Measurements from ENCODE around the gene PARD3B.

Gene PARD3B

DNA sequence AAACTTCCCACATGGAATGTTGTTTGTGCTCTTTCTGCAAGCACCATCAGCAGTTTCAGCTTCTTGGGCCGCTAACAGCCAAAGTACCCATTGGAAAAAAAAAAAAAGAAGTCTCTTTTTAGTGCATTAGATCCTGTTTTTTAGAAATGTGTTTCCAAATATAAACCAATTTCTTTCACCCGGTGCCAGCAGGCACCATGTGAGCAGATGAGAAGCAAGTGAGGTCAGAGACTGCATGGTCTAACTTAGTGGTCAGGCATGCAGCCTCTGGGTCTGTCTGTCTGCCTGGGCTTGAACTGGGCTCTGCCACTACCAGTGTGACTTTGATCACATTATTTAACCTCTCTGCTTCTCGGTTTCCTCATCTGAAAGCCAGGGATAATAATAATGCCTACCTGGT is 1061.9 kb downstream of the PARD3B start:
- no peak for DNase-seq

DNA sequence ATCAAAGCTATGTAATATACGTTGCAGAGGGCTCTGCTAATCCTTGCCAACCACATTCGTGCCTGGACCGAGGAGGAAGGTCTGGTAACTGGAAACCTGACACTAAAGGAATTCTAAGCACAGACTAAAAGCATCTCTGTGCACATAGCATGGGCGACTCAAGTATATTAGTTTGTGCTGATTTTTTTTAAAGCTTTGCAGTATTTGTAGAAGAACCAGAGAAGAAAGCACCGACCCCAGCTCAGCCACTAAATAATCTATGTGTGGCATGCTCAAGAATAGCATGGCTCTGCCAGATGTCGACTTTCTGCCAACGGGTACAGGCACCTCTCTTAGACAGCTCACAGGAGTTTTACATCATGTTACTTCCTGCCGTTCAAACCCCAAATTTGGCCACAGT is 1063.8 kb downstream of the PARD3B start:
- DNase-seq: no peak

DNA sequence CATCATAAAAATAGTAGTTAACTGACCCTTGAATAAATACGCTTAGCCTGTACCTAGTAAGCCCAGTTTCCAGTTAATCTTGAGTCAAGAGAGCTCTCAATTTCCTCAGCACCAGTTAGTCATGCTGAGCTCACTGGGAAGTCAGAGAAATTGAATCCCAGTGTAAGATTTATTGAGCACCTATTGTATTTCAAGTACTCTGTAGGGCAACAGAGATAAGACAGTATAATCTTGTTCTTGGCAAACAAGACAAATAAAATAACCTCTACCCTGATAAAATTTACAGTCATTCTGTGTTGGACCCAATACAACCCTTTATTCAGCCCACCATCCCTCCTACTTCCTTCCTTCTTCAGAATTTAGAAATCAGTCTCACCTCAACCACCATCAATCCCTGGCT is 1065.2 kb downstream of the PARD3B start:
- DNase-seq: no peak

DNA sequence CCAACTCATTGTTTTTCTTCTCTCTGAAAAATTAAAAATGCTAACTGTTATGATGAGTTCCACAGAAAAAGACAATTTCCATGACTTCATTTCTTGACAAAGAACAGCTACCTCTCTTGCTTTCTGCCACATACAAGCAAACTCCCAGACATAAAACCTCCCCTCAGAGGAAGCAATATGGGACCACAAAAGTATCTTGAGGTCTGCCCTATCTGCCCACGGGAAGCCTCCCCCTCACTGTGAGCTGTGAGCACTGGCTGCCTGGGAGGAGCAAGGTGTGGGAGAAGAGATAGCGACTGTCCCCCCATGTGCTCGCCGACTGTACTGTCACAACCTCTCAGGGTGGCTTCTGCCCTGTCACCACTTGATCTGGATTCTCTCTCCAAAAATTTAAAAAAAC is 1067.4 kb downstream of the PARD3B start:
- DNase-seq: no peak

DNA sequence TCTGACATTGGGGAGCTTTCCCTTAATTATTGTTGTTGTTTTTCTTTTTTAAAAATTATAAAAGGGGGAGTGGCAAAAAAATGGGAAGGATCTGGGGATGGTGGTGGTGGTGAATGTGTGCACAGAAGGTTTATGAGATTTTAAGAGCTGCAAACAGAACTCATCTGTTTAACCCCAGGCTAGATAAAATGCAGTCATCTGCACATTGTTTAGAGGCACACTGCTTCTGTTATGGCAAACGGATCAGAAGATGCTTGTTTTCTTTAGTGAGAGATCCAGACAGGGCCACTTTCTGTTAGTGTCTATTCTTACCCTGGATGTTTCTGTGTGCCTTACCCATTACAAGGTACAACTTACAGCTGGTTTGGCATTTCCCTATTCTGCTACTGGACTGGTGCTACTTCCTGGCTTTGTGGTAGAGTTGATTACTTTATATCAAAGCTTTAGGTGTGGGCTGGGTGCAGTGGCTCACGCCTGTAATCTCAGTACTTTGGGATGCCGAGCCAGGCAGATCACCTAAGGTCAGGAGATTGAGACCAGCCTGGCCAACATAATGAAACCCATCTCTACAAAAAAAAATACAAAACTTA is 1068.8 kb downstream of the PARD3B start:
- no peak for DNase-seq

DNA sequence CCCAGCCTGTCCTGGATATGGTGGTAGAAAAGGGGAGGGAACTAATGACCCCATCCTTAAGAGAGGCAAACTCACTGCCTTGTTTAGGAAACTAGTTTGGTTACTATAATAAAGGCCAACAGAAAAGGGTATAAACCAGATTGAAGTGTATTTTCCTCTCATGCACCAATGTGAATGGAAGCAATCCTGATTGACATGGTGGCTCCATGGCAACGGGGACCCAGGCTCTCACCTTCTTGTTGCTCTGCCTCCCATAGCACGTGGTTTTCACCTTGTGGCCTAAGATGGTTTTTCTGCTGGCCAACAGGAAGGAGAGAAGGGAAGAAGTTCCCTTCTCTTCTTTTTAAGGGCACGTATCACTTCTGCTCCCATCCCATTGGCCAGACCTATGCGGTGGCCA is 1069.7 kb downstream of the PARD3B start:
- no peak for DNase-seq

DNA sequence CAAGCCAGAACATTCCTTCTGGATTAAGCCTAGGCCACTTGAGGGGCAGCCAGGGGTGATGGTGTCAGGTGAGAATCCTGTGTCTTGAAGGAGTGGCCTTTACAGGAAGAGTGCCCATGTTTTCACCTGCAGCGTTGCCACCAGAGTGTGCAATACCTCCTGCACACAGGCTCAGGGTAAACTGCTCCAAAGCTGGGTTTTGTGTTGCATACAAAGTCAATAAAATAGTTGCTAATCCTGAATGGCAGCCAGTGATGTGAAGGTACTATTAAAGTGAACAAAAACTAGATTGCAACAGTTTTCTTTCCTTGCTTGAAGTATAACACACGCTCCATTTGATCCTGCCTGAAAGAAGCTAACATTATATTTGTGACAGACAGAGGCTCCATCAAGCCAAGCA is 1072.6 kb downstream of the PARD3B start:
- DNase-seq: no peak

DNA sequence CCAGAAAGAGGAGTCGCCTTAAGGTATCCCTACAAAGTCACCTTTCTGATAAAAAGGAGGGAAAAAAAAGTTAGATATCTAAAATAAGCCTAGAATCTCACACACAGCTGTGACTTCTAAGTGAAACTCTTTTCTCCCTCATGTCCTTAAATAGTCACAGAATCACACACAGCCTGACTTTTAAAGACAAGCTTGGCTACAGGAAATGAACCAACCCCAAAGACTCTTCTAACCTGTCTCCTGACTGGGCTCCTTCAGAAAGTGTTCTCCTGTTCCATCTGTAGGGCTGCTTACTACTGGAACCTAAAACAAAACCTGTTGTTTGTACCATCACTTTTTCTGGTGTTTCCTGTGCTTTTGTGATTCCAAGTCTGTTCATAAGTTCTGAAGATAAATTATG is 1074.3 kb downstream of the PARD3B start:
- DNase-seq: no peak

DNA sequence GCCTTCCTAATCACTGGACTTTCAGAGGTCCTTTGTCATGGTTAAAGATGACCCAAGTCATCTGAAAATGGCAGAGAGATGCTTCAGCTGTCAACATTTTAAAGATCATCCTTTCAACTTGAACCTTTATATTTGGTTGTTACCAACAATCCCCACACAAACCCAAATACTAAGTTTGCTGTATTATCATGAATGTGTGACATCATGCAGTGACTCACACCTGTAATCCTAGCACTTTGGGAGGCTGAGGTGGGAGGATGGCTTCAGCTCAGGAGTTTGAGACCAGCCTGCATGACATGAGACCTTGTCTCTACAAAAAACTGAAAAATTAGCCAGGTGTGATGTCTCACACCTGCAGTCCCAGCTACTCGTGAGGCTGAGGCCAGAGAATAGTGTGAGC is 1081.8 kb downstream of the PARD3B start:
- no peak for DNase-seq

DNA sequence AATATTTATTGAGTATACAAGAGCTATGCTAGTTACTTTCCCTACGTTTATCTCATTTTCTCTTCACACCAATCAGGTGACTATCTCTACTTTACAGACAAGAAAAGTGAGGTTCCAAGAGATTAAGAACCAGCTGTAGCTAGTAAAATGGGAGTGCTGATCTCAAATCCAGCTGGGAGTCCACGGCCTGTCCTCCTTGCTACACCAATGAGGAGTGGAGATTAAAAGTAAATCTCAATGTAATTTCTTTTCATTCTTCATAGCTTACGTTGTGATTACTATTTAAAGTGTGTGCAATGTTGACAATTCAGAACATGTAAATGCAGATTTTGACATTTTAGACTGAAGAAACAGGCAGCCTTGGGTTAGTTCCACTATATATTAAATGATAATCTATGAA is 1083.1 kb downstream of the PARD3B start:
- no peak for DNase-seq

DNA sequence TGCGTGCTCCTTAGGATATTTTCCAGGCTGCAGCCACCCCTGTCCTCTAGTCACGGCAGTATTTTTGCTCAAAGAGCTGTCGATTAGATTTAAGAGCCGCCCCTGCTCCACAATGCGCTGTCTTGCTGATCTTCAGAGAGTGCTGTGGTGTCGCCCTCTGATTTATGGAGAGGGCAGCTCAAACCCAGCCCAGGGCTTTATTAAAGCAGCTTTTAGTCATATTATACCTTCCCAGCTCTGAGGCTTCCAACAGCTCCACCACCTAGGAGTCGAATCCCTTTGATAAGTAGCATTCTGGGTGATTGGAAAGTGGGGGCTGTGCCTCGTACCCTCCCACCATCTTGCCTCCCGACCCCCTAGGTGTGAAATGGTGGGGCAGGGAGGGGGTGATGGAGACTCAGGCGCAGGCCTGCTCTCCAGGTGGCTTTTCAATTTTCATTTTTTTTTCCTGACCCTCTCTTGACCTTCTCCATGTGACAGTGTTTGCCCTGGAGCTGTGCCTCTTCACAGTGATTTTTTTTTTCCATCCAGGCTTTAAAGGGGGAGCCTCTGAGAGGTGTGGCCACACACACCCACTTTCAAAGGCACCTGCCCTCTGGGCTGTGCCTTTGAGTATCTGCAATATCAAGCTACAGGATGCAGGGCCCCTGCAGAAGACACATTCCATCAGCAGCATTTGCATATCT is 1084.0 kb downstream of the PARD3B start:
- DNase-seq: no peak

DNA sequence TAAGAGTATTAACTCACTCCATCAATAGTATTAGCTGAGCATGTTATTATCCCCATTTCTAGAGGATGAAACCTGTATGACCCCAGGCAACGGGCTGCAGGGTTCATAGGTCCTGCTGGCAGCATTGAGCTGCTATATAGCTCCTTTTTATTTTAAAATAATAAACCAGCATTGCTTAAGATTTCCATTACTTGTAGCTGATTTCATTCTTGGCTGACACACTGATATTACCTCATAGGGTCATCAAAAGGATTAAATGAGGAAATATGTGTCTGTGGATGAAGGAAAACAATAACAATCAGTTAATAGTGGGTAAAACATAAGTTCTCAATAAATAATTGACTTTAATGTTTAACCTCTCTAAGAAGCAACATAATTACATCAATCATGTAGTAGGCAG is 1088.7 kb downstream of the PARD3B start:
- no peak for DNase-seq

DNA sequence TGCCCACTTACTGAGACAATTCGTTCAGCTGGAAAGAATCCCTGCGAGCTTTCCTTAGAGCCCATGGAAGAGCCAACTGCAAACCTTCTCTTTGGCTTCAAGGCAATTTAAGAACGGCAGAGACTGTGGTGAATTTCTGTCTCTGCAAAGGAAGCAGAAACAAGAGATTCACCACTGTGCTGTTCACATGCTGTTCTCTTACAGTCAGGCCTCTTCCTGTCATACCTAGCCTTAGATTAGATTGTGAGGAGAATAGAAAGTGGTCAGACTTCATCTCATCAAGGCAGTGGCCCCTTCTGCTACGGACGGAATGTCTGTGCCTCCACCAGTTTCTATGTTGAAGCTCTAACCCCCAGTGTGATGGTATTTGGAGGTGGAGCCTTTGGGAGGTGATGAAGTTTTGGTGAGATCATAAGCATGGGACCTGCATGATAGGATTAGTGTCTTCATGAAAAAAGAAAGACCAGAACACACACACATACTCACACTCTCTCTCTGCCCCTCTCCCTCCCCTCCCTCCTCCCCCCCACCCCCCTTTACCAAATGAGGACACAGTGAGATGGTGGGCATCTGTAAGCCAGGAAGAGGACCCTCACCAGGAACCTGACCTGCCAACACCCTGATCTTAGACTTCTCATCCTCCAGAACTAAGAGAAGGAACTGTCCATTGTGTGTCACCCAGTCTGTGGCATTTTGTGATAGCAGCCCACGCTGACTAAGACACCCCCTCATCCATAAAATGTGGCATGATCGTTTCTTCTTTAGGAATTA is 1091.5 kb downstream of the PARD3B start:
- no peak for DNase-seq

DNA sequence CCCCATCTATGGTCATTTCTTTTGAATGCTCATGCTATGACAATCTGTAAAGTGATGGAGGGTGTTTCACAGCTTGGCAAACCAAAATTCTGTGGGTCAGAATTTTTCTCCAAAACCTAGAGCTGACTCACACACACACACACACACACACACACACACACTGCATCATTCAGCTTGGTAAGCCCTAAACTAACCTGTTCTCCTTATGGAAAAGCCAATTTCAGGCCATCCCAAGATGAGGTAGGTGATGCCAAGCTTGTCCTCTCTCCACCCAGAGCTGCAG is 1092.0 kb downstream of the PARD3B start:
- DNase-seq: no peak

DNA sequence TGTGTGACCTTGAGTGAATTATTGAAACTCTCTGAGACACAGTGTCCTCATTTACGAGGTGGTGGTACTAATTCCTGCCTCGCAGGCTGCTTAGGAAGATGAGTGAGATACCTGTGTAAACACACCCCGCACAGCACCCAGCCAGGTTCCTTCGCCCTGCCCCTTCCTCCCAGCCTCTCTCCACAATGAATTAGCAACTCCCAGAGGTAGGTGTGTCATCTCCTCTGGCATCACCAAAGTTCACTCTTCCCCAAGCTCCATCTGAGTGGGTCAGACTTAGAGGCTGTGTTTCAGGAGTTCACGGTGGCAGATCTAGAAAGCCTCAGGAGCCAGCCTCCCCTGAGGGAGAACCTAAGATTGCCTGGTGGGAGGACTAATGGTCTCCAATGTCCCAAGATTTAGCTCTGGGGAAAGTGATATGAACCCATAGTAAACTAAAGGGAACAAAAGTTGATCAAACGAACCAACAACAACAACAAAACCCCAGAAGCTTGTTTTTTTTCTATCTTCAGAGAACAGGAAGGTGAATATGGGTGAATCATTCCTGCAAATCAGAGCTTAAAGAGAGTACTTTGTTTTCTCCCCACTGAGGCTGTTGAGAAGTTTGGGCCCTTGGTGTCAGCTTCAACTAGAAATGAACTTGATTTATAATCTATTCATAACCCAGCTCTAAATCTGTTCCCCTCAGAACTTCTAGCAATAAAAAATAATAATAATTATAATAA is 1092.7 kb downstream of the PARD3B start:
- no peak for DNase-seq

DNA sequence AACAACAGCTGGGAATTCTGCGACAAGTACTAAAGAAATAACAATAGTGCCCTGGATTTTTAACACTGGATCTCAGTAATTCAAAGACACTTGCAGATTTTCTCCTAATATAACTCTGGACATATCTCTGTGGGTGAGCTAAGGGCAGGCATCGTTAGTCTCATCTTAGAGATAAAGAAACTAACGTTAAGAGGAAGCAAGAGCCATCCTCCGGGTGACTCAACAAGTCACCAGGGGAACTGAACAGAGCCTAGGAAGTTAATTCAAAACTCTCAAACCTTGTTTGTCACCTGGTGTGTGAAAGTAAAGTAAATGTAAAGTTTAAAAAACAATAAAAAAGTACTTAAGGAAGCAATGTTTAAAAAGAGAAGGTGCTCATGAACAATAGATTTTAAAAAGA is 1095.4 kb downstream of the PARD3B start:
- no peak for DNase-seq

DNA sequence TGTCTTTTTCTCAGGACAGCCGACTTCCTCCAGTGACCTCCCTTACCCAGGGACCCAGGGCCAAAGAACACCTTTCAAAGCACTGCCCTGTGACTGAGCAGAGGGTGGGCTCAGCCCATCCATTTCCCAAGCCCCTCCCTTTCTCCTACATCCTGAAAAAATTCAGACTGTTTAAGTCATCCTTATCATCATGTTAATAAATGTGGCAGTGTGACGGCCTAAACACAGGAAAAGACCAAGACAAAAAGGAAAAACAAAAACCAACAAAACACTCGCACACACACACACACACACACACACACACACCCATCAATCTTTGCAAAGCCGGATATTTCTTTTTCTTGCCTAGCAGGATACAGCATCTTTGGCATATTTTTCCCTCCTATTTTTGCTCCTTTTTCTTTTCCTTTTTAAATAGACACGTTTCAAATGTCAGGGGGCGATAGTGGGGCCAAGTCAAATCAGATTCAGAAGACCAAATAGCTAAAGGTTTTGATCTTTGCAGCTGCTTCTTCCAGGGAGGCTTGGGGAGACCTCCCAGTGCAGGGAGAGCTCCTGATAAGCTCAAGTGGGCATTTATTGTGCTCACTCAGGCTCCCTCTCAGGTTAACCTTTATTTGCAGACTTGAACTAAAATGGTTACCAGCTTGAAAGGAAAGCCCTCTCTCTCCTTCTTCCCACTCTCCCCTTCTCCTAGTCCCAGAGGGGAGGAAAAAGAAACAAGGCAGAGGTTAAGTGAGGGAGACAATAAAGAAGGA is 1097.5 kb downstream of the PARD3B start:
- DNase-seq: no peak

DNA sequence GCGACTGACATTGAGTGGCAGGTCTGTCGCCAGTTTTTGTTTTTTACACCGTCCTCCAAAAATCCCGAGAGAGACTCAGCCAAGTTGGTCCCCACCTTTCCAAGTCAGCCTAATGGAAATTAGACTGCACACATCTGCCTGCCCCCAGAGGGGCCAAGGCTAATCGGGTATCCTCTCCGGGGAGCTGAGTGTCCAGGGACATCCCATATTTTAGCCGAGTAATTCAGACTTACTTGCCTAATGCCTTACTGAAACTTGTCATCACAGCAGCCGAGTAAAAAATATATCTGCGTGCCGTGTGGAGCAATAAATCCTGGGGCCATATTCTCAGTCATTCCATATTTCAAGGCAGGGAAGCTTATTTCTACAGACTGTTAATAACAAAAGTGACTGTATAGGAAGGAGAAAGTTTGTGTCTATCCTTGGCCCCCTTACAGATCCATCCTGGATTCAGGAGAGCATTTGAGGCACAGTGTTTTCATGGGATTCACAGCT is 1098.2 kb downstream of the PARD3B start:
- DNase-seq: no peak

DNA sequence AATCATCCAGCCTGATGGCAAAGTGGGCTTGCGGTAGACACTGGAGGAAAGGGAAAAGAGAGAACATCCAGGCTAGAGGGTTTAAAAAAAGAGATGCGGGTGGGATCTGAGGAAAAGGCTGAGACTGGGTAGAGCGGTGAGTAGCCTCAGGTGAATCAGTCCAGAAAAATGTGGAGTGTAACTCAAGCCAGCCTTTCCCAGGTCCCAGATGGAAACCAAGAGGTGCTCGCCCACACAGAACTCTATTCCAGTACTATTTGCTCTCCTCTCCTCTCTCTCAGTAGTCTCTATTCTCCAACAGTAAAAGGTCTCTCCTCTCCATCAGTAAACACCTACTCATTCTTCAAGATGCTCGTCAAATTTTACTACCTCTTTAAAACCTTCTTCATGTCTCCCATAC is 1098.7 kb downstream of the PARD3B start:
- DNase-seq: no peak

DNA sequence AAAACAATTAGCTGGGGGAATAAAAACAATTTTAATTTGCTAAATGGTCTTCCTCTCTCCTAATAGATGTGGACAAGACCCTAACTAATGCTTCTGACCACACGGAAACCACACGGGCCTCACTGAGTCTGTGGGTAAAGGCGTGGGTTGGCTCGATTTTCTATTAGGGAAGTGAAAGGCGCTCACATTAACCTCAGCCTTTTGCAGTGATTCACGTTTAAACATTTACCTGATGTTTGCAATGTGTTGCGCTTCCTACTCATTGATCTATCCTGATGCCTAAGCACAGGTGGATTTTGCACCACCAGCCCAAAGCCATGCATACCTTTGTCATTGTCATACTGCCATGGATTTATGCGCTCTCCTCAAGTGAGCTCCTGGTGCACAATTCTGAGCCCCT is 1101.4 kb downstream of the PARD3B start:
- no peak for DNase-seq

DNA sequence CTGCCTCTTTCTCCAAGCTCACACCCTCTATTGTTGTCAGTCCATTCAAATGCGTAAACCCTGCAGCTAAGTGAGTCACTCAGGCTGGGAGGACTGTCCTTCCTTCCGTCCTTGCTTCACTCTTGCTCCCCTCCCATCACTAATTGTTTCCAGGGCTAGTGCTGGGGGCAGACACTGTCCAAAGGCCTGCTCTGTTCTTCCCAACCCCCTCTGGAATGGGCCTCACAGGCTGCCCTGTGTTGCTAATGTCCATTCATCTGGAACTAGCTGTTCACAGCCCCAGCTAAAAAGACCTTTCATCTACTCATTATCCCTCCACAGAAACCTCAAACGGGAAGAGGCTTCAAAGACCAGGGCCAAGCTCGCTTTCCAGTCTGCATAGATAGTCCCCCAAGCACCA is 1105.2 kb downstream of the PARD3B start:
- no peak for DNase-seq

DNA sequence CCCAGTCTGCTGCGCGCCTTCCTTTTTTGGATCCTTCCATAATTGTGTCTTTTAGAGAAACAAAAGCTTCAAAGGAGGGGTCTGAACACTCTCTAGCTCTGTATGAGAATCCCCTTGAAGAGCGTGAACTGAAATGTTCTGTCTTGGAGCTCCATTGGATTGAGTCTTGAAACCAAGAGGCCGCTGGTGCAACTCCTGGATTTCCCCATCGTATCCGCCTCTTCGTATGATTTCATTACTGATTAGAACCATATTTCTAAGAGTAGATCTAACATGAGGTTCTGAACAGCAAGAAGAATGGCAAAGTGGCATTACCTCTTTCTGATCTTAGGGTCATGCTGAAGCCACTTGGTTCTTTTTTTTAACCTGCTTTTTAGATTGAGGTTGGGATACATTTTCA is 1105.7 kb downstream of the PARD3B start:
- no peak for DNase-seq

DNA sequence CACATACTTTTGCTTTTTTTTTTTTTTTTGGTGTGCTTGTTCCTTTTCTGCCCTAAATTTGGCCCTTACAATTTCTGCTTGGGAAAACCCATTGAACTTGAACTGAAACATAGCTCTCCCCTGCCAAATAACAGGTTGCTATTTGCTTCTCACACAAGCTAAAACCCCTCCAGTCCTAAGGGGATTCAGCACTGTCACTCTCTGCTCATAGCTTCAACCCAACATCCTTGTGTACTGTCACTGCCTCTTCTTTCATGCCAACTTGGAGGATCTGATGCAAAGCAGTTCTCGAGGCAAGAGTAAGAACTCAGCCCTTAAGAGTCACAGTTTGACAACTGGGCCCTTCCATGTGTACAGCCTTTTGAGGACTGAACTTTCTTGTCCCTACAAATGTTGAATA is 1106.4 kb downstream of the PARD3B start:
- DNase-seq: no peak

All from NCI-H1694 treated with DMSO at 0.1 percent for 48 hours (cell line).